ENCODE measurements around the gene LDB3.
A peak's percentile ranks its signal among the peaks of the same experiment; 100 is the strongest.

LDB3 gene

DNA sequence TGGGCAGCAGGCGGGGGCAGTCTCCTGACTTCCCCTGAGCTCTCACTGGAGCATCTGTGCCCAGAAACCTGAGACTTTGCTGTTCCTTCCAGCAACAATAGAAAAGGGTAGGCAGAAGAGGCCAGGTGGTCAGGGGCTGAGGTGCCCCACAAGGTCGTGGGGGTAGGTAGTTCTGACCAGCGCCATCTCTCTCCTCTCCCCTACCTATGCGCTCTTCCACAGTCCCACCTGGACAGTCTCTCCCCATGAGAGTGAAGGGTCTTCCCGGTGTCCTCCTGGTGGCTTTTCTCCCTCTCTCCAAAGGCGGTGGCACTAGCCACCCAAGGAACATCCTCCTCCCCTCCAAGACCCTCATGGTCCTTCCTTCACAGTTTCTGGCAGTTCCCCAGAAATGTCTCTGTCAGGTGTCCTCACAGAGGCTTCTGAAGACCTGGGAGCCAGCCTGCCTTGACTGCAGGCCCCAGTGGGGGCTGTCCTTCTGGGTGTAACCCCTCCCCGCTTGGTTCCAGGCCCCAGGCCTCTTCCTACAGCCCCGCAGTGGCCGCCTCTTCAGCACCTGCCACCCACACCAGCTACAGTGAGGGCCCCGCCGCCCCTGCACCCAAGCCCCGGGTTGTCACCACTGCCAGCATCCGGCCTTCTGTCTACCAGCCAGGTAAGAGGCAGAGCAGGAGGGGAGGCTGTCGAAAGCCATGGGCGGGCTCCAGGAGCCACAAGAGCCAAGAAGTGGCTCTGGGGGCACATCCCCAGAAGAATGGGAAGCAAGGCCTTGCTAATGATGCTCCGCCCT lies 41.3 kb downstream of the LDB3 start:
- Histone ChIP-seq H3K4me1 (ENCODE audit: control insufficient read depth, low read length) (peaks cover 13% of the 10 kb centered on the region), H3K4me3 (ENCODE audit: low read length) (no peak overlapping the region), H4K20me1 (ENCODE audit: control insufficient read depth, insufficient read depth, low read depth, low read length) (no peaks in the 10 kb centered on the region)

DNA sequence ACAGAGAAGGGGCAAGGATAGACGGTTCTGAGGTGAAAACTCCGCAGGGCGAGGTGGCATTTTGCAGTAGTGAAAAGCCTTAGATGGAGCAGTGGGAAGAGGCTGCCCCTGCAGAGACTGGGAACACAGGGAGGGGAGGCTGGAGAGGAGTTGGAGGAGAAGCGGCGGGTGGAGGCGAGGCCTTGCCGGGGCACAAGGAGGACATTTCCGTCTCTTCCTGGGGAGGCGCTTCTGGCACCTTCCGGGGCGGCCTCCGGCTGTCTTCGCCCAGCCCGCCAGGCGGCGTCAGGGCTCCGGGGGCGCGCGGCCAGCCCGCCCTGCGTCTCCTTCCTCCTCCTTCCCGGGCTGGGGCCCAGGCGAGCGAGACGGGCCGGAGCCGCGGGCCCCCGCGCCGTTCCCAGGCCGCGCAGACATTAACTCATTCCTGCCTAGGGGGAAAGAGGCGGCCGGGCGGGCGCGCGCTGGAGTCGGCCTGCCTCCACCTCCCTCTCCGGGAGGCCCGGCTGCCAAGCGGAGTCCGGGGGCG lies 42.7 kb downstream of the LDB3 start:
- H3K4me2 ChIP-seq (ENCODE audit: low read length) = peak overlapping the region; percentile 87
- TF ChIP-seq EZH2phosphoT487 (IDR thresholded peaks at IDR 0.05; ENCODE audit: borderline replicate concordance, low read length) = no peak
- TF ChIP-seq, protein P1, sequence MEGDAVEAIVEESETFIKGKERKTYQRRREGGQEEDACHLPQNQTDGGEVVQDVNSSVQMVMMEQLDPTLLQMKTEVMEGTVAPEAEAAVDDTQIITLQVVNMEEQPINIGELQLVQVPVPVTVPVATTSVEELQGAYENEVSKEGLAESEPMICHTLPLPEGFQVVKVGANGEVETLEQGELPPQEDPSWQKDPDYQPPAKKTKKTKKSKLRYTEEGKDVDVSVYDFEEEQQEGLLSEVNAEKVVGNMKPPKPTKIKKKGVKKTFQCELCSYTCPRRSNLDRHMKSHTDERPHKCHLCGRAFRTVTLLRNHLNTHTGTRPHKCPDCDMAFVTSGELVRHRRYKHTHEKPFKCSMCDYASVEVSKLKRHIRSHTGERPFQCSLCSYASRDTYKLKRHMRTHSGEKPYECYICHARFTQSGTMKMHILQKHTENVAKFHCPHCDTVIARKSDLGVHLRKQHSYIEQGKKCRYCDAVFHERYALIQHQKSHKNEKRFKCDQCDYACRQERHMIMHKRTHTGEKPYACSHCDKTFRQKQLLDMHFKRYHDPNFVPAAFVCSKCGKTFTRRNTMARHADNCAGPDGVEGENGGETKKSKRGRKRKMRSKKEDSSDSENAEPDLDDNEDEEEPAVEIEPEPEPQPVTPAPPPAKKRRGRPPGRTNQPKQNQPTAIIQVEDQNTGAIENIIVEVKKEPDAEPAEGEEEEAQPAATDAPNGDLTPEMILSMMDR (IDR thresholded peaks at IDR 0.05; ENCODE audit: low read depth, low read length, poor library complexity, severe bottlenecking) = peak; percentile 80
- H3K9me3 ChIP-seq (ENCODE audit: control insufficient read depth, insufficient read depth, low read length) = no peaks in the 10 kb centered on the region
- H3K27me3 ChIP-seq (ENCODE audit: control insufficient read depth, low read length) = peaks cover 8% of the 10 kb centered on the region; the same call in 1 of the 2 replicates
- no peaks in the 10 kb centered on the region for H3K79me2 ChIP-seq (ENCODE audit: control insufficient read depth, low read length)
- peak overlapping the region; percentile 77 for H3K4me3 ChIP-seq (ENCODE audit: low read length)
- H3K36me3 ChIP-seq (ENCODE audit: control insufficient read depth, low read length) = no peaks in the 10 kb centered on the region
- H3K27ac ChIP-seq (ENCODE audit: low read depth, low read length) = peak overlapping the region; percentile 24; the same call in 1 of the 2 replicates
- no peaks in the 10 kb centered on the region for H3K9me2 ChIP-seq (replicated peaks; ENCODE audit: control insufficient read depth, low read length)
- H3K4me1 ChIP-seq (ENCODE audit: control insufficient read depth, low read length) = peaks cover 13% of the 10 kb centered on the region
- no peaks in the 10 kb centered on the region for H4K20me1 ChIP-seq (ENCODE audit: control insufficient read depth, insufficient read depth, low read depth, low read length)
- H3F3A ChIP-seq (ENCODE audit: control insufficient read depth, insufficient read depth) = no peaks in the 10 kb centered on the region

More for the DNA sequence above, 41.3 kb downstream of the LDB3 start:
- Histone ChIP-seq H3K79me2 (ENCODE audit: control insufficient read depth, low read length) (no peaks in the 10 kb centered on the region), H3K9me3 (ENCODE audit: control insufficient read depth, insufficient read depth, low read length) (no peaks in the 10 kb centered on the region), H3F3A (ENCODE audit: control insufficient read depth, insufficient read depth) (no peaks in the 10 kb centered on the region), H3K9me2 (replicated peaks; ENCODE audit: control insufficient read depth, low read length) (no peaks in the 10 kb centered on the region), H3K27ac (ENCODE audit: low read depth, low read length) (no peak overlapping the region), H3K27me3 (ENCODE audit: control insufficient read depth, low read length) (peaks cover 8% of the 10 kb centered on the region; the same call in 1 of the 2 replicates), H3K4me2 (ENCODE audit: low read length) (no peak overlapping the region), H3K36me3 (ENCODE audit: control insufficient read depth, low read length) (no peaks in the 10 kb centered on the region)
- TF ChIP-seq, protein P1 (IDR thresholded peaks at IDR 0.05; ENCODE audit: low read depth, low read length, poor library complexity, severe bottlenecking) = no peak
- TF ChIP-seq EZH2phosphoT487 (IDR thresholded peaks at IDR 0.05; ENCODE audit: borderline replicate concordance, low read length) = no peak

DNA sequence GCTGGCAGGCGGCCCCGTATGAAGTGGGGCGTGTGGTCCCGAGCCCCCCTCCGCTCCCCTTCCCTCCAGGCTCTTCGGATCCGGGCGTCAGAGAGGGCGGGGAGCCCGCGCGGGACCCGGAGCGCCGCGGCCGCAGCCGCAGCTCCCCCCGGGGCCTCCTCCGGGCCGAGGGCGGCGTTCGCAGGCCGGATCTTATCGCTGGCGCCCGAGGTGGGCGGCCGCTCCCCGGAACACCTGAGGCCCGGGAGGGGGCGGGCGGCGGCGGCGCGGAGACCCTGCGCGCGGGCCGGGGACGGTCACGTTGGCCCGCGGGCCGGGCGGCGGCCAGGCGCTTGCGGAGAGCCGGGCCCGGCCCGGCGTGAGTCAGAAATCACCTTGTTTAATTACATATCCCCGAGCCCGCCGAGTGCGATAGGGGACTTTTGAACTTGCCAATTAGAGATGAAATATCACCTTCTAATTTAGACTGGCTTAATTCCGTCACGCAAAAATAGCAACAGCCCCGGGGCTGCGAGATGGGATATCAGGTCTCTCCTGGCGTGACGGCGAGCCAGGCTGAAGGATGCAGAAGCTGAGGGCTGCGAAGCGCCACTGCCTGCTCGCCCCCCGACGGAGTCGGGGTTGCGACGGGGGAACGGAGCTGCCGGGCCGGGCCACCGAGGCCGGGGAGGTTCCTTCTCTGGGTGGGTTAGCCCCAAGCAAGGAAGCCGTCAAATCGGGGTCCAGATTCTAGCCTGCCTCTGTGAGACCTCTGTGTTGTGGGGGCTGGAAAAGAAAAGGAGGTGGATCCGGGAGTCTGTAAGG lies 43.4 kb downstream of the LDB3 start:
- Histone ChIP-seq H3K9me3 (ENCODE audit: control insufficient read depth, insufficient read depth, low read length) (no peaks in the 10 kb centered on the region), H3K27ac (ENCODE audit: low read depth, low read length) (peak overlapping the region; percentile 24; the same call in 1 of the 2 replicates), H3K4me3 (ENCODE audit: low read length) (peak overlapping the region; percentile 77)

More for the DNA sequence above, 43.4 kb downstream of the LDB3 start:
- H3K9me2 ChIP-seq (replicated peaks; ENCODE audit: control insufficient read depth, low read length) = no peaks in the 10 kb centered on the region
- no peaks in the 10 kb centered on the region for H4K20me1 ChIP-seq (ENCODE audit: control insufficient read depth, insufficient read depth, low read depth, low read length)
- H3K27me3 ChIP-seq (ENCODE audit: control insufficient read depth, low read length) = peaks cover 8% of the 10 kb centered on the region; the same call in 1 of the 2 replicates
- TF ChIP-seq EZH2phosphoT487 (IDR thresholded peaks at IDR 0.05; ENCODE audit: borderline replicate concordance, low read length) = no peak; the same call in 1 of the 2 replicates
- TF ChIP-seq, protein P1 (IDR thresholded peaks at IDR 0.05; ENCODE audit: low read depth, low read length, poor library complexity, severe bottlenecking) = no peak
- H3K4me2 ChIP-seq (ENCODE audit: low read length) = peak overlapping the region; percentile 87
- H3K4me1 ChIP-seq (ENCODE audit: control insufficient read depth, low read length) = peaks cover 13% of the 10 kb centered on the region
- H3K36me3 ChIP-seq (ENCODE audit: control insufficient read depth, low read length) = no peaks in the 10 kb centered on the region
- no peaks in the 10 kb centered on the region for H3K79me2 ChIP-seq (ENCODE audit: control insufficient read depth, low read length)
- H3F3A ChIP-seq (ENCODE audit: control insufficient read depth, insufficient read depth) = no peaks in the 10 kb centered on the region

All from DOHH2 (cell line).